Activated B cell treated with CpG ODN at 0.5 μM for 24 hours (primary cell): ENCODE measurements around the gene STPG3. TPM values are rescaled to one million over a fixed set of nuclear protein-coding genes. Genes with fewer than 3 reads are reported as not detected.

Source experiments
- ATAC-seq: fragments of 200-7000 bp; cut with Tn5 transposase; one replicate; pipeline ENCODE4 v1.10.0; 2021; ENCODE audit warnings: low read depth, mild to moderate bottlenecking, moderate library complexity
- CTCF ChIA-PET: fragments of 350-600 bp; sonication (Branson Sonifier 250); formaldehyde crosslinking; loops from one replicate; lab custom pipeline; 2021; ENCODE audit warnings: antibody characterized with exemption; lab: Charles Lee
- POLR2A ChIA-PET: fragments of 350-600 bp; sonication (Branson Sonifier 250); formaldehyde crosslinking; loops from one replicate; lab custom pipeline; 2021; ENCODE audit warnings: antibody characterized with exemption; lab: Charles Lee
- DNase-seq: peaks from one replicate; pipeline ENCODE4 v3.0.0; 2022
- H3K27ac Mint-ChIP-seq: one replicate; pipeline ENCODE4 v1.8.0; 2020; ENCODE audit warnings: mixed read lengths
- H3K27me3 Mint-ChIP-seq: one replicate; pipeline ENCODE4 v1.8.0; 2021; ENCODE audit warnings: mixed read lengths
- H3K36me3 Mint-ChIP-seq: one replicate; pipeline ENCODE4 v1.8.0; 2021; ENCODE audit warnings: low read depth, mixed read lengths
- H3K4me1 Mint-ChIP-seq: one replicate; pipeline ENCODE4 v1.8.0; 2021; ENCODE audit warnings: mixed read lengths
- H3K4me3 Mint-ChIP-seq: one replicate; pipeline ENCODE4 v1.8.0; 2020; ENCODE audit warnings: mild to moderate bottlenecking, mixed read lengths
- H3K9me3 Mint-ChIP-seq: one replicate; pipeline ENCODE4 v1.8.0; 2020; ENCODE audit warnings: mixed read lengths
- CTCF ChIP-seq: fragments of 200-600 bp; IDR thresholded peaks from one replicate; pipeline ENCODE4 v1.8.0; 2022; ENCODE audit warnings: antibody characterized with exemption, mild to moderate bottlenecking
- intact Hi-C: fragments of 100-400 bp; cut with micrococcal nuclease; formaldehyde crosslinking; loops from one replicate; pipeline ENCODE4 v1.15.1; 2024
- total RNA-seq: library from RNA; stranded (reverse); gene quantifications from 2 replicates; pipeline ENCODE4 v1.2.3, GENCODE V29; 2022

Gene STPG3
- total RNA-seq, 1 donor from 2014 or later: not detected

GRCh38 chr9:137221506-137222111 is 29.5 kb upstream of the STPG3 start:
- Mint-ChIP-seq H3K27me3 (no peaks in the 10 kb centered on the region), H3K36me3 (peaks cover 2% of the 10 kb centered on the region), H3K27ac (no peak overlapping the region), H3K4me1 (peaks cover 15% of the 10 kb centered on the region), H3K9me3 (no peaks in the 10 kb centered on the region), H3K4me3 (no peak overlapping the region)
- no peak for TF ChIP-seq CTCF
- POLR2A ChIA-PET: interaction anchor here (0.5 to 4.1 kb wide), 8 partner anchors 7 to 151 kb away, joined by 3 to 53 read pairs (median 14); partner anchors contain the start of genes ANAPC2, NDOR1, SAPCD2 and SSNA1
- DNase-seq (no peak), ATAC-seq (no peak)
- CTCF ChIA-PET: no interaction called here
- intact Hi-C loops: loop anchor here (2.0 to 10.0 kb wide), 4 partner anchors 71 to 431 kb away; partner anchors contain the start of genes C8G, FBXW5, TMEM141 and TRAF2

- ChIA-PET POLR2A (interaction anchor here (0.5 to 4.1 kb wide), 35 partner anchors 8 to 495 kb away, joined by 3 to 53 read pairs (median 5); partner anchors contain the start of genes ANAPC2, MAN1B1, NDOR1 and NPDC1), CTCF (interaction anchor here (0.6 to 2.2 kb wide), 5 partner anchors 12 to 176 kb away, joined by 3 to 10 read pairs (median 3); partner anchors contain the start of genes MAN1B1 and NPDC1)
- intact Hi-C loops: loop anchor here (1.0 to 10.0 kb wide), 10 partner anchors 17 to 432 kb away; partner anchors contain the start of genes ANAPC2, C8G, FBXW5 and NDOR1
- no peak for ATAC-seq
- DNase-seq: no peak
- Mint-ChIP-seq H3K9me3 (no peaks in the 10 kb centered on the region), H3K27me3 (no peaks in the 10 kb centered on the region), H3K36me3 (no peaks in the 10 kb centered on the region), H3K27ac (peak within 1 kb of the TSS; percentile 73), H3K4me3 (peak within 1 kb of the TSS; percentile 83), H3K4me1 (peaks cover 17% of the 10 kb centered on the region)
- TF ChIP-seq CTCF: no peak
Observed at GRCh38 chr9:137222190-137223077, 28.7 kb upstream of the STPG3 start, which contains the start of gene RNF208. Gene RNF208, minus strand, starts transcription at chr9:137222240. Its CDS starts 1,028 bp downstream, at chr9:137221212.

- intact Hi-C loops: loop anchor here (1.0 to 10.0 kb wide), 10 partner anchors 18 to 433 kb away; partner anchors contain the start of genes ANAPC2, C8G, FBXW5 and NDOR1
- ChIA-PET CTCF (interaction anchor here (0.6 to 2.2 kb wide), 6 partner anchors 11 to 177 kb away, joined by 3 to 10 read pairs (median 3); partner anchors contain the start of genes MAN1B1 and NPDC1), POLR2A (interaction anchor here (0.6 to 4.1 kb wide), 39 partner anchors 9 to 522 kb away, joined by 3 to 53 read pairs (median 5); partner anchors contain the start of genes ANAPC2, MAN1B1, NDOR1 and NPDC1)
- H3K36me3 Mint-ChIP-seq: no peaks in the 10 kb centered on the region
- DNase-seq: peak; percentile 97
- no peaks in the 10 kb centered on the region for H3K9me3 Mint-ChIP-seq
- ATAC-seq: peak; percentile 93
- H3K27ac Mint-ChIP-seq: peak overlapping the region; percentile 73
- peaks cover 2% of the 10 kb centered on the region for H3K27me3 Mint-ChIP-seq
- TF ChIP-seq CTCF: no peak
- peak overlapping the region; percentile 83 for H3K4me3 Mint-ChIP-seq
- peaks cover 20% of the 10 kb centered on the region for H3K4me1 Mint-ChIP-seq
Observed at GRCh38 chr9:137223078-137223970, 27.8 kb upstream of the STPG3 start.

GRCh38 chr9:137224830-137225694 is 26.0 kb upstream of the STPG3 start, which contains the start of gene CYSRT1:
Gene CYSRT1, plus strand, starts transcription at chr9:137225174. Its CDS starts 448 bp downstream, at chr9:137225622.
- no peaks in the 10 kb centered on the region for H3K9me3 Mint-ChIP-seq
- H3K27me3 Mint-ChIP-seq: peaks cover 2% of the 10 kb centered on the region
- TF ChIP-seq CTCF: no peak
- peak within 1 kb of the TSS; percentile 83 for H3K4me3 Mint-ChIP-seq
- peak within 1 kb of the TSS; percentile 73 for H3K27ac Mint-ChIP-seq
- POLR2A ChIA-PET: interaction anchor here (0.5 to 4.1 kb wide), 4 partner anchors 16 to 62 kb away, joined by 3 to 40 read pairs (median 6); partner anchors contain the start of genes ANAPC2, SSNA1 and TUBB4B
- peaks cover 20% of the 10 kb centered on the region for H3K4me1 Mint-ChIP-seq
- CTCF ChIA-PET: interaction anchor here (4.1 kb wide), 1 partner anchor 178 kb away, joined by 21 read pairs; the partner anchor contains the start of gene NPDC1
- no peaks in the 10 kb centered on the region for H3K36me3 Mint-ChIP-seq
- DNase-seq (no peak), ATAC-seq (no peak)
- intact Hi-C loops: loop anchor here (10.0 kb wide), 2 partner anchors 280 to 340 kb away; partner anchors contain the start of genes C8G, FBXW5 and TRAF2
